ENCODE results near the gene FMN2. TPM values are rescaled to one million over a fixed set of nuclear protein-coding genes. Genes with fewer than 3 reads are reported as not detected.
"Not testable (repeated sequence)": the region's sequence is repeated elsewhere in the genome, so short reads cannot be mapped to it uniquely, and the experiment has no call there.

Gene FMN2
- polyA plus RNA-seq, 10 donors = 0.36 to 1.2 (median 0.75) TPM

DNA sequence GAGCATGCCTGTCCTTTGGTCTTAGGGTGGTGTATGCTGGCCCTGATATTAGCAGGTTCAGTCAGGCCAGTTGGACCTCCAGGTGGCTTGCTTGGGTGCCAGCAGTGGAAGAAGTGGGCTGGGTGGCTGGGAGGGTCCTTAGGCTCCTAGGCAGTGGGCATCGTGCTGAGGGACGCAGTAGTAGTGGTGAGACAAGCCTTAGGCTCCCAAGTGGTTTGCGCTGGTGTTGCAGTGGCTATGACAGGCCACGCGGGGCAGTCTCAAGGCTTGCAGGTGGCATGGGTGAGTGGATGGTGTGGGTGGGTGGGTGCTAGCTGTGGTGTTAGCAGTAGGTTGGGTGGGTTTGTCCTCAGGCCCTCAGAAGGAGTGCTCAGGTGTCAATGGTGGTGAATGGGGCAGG is 162.3 kb downstream of the FMN2 start:
- no peak for DNase-seq

DNA sequence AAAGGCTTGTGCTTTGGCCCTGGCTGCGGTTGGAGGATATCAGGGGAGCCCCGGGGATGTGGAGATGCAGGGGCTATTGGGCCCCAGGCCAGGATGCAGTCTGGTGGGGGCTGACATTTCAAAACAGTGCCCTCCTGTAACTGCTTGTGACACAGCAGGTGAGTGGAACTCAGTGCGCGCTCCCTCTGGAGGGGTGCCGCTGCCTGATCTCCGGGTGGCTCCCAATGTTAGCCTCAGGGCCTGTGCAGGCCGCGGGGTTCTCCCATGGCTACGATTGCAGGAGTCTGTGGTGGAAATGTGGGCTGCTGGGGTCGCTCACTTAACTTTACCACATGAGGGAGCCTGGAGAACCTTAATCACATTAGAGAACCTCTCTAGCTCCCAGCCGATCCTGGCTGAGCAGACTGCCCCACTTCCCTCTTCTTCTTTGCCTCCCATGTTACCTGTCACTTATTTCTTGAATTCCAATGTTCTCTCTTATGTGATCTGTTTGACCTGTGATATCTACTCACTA is 163.2 kb downstream of the FMN2 start:
- DNase-seq = no peak

DNA sequence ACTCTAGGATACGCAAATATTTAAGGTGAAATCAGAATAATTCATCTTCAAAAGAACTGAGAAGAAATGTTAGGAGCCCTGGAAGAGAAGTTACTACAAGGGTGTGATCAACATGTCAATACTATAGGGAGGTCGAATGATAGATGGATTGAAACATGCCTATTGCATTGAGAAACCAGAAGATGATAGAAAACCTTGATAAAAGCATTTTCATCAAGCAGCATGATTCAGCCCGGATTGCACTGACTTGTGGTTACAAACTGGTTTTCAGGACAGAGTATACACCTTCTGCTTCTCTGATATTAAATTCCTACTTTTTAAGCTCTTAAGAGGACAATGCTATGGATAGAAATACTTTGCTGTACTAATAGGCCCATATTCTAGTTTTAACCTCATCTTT is 164.2 kb downstream of the FMN2 start:
- no peak for DNase-seq

DNA sequence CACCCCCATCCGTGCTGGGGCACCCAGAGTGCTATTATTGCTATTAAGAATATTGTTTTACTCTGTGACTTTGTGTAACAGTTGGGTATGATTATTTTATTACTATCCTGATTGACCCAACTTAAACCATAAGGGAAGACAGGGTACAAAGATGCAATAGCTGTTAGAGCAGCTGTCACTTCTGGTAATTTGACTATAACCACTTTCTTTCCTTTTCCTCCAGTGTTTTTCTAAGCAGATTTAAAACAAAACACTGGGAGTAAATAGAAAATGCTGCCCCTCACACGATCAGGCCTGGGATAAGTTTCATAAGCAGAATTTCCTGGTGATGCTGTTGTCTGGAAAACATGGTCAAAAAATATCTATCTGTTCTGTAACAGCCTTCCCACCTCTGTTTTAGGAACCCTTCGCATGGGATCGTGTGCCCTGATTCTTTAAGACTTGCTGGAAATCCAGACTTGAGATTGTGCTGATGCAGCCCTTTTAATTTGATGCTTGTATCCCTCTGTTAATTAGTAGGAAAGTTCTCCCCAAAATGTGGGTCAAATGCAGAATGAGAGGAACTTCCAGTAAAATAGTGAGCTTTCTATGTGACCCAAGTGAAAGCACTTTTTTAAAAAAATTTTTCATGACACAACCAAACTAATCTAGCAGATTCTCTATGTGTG is 165.3 kb downstream of the FMN2 start:
- no peak for DNase-seq

DNA sequence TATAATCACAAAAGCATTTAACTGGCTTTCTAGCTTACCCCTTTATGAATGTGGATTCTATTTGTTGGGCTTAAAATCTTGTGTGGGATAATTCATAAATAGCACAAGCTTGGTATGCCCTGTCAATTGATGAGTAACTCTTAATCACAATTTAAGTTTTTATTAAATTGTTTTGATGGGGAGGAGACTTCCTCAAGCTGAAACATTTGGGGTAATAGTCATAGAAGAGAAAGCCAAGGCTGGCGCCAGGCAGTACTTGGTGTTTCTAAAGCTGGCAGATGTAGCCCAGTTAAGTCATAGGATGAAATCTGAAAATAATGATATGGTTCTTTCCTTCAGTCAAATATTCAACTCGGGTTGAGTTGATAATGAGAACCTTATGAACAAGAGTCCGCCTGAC is 167.2 kb downstream of the FMN2 start:
- DNase-seq = peak in 1 of 3 donors; percentile 94

DNA sequence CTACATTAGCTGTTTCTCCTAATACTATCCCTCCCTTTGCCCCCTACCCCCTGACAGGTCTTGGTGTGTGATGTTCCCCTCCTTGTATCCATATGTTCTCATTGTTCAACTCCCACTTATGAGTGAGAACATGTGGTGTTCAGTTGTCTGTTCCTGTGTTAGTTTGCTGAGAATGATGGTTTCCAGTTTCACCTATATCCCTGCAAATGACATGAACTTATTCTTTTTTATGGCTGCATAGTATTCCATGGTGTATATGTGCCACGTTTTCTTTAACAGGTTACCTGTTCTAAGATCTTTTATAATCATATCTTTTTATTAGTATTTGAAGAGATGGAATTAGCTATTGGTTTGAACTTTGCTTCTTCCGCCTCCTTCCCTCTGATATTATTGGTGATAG is 172.8 kb downstream of the FMN2 start:
- DNase-seq = not testable (repeated sequence)

DNA sequence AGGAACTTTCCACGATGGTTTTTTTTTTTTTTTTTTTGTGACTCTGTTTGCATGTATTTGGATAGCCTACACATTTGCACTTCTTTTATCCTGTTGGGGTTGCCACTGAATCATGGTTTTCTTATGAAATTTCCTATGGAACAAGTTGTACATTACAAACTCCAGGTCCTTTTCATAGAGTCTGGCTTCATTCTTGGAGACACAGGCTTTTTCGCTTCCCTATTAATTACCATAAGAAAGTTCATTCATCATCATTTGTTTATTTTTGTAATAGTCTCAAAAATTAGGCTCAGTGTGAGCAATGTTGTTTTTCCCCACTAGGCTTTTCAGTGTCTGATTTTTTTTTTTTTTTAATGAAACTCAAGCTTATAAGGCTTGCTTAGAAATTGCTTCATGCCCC is 179.4 kb downstream of the FMN2 start:
- DNase-seq = no peak

DNA sequence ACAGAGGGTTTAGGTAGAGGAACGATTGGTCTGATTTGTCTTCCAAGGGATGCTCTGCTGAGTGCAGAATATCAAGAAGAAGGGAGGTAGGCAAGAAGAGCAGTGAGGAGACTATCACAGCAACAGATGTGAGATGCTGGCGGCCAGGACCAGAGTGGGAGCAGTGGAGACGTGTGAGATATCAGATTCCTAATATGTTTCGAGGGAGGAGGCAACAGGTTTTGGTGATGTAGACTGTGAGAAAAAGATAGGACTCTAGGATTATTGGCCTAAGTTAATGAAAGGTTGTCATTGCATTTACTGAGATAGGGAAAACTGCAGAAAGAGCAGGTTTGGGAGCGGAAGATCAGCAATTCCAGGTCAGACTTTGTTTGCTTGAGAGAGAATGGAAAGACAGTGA is 182.9 kb downstream of the FMN2 start:
- no peak for DNase-seq

DNA sequence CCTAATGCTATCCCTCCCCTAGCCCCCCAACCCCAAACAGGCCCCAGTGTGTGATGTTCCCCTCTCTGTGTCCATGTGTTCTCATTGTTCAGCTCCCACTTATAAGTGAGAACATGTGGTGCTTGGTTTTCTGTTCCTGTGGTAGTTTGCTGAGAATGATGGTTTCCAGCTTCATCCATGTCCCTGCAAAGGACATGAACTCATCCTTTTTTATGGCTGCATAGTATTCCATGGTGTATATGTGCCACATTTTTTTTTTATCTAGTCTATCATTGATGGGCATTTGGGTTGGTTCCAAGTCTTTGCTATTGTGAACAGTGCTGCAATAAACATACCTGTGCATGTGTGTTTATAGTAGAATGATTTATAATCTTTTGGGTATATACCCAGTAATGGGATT is 183.5 kb downstream of the FMN2 start:
- DNase-seq = not testable (repeated sequence)

DNA sequence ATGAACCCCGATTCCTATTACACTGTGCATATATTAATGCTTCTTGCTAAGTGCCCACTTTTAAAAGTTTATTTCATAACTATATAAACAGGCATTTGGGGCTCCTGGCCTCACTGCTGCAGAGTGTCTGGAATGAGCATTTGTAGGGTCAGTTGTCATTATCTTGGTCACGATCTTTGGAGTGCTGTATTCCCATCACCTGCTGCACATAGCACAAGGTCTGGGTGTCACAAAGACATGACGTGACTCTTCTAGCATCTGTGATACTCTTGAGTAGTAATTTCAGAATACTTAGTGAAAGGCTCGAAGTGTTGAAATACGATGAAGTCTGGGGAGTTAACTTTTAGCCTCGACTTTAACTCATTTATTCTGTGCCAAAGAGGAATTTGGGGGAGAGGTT is 186.4 kb downstream of the FMN2 start:
- no peak for DNase-seq

DNA sequence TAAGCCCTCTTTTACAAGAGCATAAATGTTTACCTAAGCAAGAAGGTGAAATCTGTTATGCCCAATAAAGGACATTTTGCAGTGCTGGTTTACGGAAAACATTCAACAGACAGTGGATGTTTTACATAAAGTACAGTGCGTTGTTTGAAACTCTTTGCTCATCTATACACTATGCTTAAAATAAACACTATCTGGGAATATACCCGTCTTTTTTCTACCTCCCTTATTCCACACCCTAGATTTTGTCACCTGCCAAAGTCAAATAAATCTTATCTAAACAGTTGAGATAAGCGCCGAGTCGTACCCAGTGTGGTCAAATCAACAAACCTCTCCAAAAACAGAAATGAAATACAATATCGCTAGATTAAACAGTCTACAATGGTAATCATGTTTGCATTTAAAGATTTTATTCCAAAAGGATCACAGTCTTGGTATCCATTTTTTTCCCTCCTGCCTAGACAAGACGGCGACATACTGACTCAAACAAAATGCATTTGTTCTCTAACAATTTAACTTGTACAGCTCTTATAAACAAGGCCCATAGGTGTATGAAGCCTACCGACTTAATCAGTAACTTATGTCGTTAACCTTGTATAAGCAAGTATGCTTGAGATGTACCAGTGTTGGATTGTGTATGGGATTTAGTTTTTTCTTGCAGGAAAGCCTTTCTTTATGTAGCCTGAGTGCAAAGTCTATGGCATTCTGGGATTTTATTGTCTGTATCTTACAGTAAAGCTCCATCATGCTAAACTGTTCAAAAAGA is 189.1 kb downstream of the FMN2 start:
- no peak for DNase-seq

DNA sequence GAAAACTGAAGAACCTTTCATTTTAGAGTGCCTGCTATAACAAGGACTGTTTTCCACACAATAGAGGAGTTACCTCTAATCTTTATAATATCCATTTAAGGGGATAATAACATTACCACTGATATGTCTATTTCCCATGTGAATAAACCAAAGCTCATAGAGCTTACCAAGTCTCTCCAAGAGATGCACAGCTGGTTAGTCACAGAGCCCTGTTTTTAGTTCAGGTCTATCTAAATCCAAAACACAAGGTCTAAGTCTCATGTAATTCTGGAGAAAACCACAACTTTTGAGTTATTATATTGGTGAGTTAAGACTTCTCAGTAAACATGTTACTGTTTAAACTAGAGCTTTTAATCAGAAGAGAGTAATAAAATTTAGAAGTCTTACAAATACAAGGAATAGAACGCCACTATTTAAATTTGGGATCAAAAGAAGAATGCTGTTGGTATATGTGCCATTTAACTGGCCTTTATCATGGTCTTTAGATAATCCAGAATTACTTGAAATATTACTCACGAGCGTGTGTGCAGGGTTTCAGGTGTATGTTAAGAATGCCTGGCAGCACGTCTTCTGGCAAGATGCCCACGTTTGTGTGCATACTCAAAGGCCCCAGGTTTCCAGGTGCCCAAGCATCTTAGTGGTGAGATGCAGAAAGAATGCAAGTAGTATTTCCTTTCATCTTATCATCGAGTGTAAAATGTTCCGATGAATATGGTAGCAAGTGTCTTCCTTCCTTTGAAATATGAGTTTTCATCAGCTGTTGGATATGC is 190.6 kb downstream of the FMN2 start:
- DNase-seq = peak in 1 of 3 donors; percentile 27

DNA sequence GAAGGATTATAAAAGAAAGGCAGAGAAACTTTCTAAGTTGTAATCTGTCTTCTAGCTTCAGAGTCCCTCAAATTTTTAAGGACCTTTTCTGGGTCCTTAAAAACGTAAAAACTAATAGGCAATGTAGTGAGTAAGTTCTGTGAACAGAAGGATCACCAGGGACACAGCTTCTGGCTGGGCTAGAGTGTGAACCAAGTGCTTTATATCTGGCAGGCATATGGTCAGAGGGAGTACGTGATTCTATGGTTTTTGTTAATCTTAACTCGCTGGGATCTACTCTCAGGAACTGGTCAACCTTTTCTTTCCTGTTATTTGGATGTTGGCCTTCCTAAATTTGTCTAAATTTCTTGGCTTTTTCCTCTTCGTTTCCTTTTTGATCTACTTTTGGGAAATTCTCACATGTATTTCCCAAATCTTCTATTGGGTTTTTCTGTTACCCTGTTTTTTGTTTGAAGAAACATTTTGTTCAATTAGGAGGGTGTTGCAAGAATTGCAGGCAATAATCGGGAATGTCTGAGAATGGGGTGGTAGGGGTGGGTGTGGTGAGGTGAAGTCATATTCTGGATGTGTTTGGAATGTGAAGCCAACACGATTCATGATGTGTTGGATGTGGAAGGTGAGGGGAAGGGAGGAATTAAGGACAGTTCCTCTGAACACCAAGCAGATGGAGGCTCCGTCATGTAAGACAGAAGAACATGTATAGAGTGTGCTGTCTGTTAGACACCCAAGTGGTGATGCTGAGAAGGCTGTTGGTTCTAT is 193.2 kb downstream of the FMN2 start:
- DNase-seq = no peak

DNA sequence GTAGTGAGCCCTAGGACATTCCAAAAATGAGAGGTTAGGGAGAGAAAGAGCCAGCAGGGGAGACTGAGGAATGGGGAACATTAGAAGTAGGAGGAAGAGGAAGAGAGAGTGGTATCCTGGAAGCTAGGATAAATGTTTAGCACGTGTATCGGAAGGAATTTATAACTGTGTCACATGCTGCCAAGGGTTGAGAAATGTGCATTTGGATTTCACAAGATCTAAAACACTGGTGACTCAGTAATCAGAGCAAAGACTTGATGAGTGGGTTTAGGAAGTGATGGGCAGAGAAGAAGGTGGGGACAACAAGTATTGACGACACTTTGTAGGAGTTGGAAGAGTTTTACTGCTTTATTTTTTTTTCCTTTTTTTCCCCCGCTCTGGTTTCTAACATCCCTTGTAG is 193.9 kb downstream of the FMN2 start:
- peak in 1 of 3 donors; percentile 74 for DNase-seq

DNA sequence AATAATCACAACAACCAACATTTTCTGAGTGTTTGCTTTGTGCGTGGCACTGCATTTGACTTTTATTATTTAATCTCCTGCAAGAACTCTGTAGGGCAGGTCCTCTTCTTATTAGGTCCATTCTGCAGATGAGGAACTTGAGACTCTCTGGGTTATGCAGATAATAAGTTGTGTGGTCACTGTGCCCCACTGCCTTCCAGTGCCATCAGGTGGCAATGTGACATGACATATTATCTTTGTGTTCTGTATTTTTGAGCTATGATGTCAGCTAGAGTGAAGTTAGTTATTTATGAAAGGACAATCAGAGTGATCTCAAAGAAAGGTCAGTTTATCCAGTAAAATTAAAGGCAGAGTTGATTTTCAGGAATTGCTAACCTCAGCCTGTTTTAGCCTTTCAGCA is 196.0 kb downstream of the FMN2 start:
- no peak for DNase-seq

DNA sequence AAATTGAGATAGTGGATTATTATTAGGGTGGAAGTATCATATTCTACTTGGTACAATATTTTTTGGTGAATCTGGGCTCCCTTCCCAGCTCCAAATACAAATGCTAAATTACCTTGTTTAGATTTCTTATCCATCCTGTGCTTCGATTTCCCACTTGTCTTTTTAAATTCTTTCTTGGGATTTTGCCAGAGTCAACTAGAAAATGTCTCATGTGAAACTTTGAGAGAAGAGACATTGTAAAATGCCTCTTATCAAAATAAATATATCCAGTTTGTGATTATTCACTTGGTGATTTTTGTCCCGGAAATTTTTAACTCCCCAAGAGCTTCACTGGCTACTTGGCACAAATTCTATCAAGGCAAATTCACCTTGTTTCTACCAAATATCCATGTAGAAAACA is 202.0 kb downstream of the FMN2 start:
- no peak for DNase-seq

DNA sequence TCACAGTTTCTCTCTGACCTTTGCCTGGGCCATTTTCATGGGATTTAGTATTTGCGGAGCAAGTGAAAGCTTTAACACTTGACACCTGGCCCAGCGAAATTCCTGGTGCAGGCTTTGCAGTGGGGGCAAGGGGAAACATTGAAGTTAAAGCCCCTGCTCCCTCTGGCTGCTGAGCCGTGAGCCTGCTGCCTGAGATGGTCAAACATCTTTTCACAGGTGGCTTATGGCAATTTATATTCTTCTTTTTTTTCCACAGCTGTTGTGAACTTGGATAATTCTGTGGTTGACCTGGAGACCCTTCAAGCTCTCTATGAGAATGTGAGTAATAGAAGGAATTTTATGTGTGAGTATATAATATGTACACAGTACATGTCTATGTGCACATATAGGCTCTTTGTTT is 202.9 kb downstream of the FMN2 start:
- DNase-seq = no peak

DNA sequence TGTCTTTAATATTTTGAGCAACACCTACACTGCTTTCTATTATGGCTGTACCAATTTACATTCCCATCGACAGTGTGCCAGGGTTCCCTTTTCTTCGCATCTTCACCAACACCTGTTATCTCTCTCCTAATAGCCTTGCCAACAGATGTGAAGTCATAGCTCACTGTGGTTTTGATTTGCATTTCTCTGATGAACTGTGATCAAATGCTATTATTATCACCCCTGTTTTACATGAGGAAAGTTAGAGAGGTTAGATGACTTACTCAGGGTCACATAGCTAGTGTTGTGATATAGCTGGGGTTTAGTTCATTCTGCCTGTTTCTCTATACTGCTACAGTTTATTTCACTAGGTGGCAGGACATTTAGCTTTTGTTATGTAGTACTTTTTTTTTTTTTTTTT is 204.1 kb downstream of the FMN2 start:
- no peak for DNase-seq

DNA sequence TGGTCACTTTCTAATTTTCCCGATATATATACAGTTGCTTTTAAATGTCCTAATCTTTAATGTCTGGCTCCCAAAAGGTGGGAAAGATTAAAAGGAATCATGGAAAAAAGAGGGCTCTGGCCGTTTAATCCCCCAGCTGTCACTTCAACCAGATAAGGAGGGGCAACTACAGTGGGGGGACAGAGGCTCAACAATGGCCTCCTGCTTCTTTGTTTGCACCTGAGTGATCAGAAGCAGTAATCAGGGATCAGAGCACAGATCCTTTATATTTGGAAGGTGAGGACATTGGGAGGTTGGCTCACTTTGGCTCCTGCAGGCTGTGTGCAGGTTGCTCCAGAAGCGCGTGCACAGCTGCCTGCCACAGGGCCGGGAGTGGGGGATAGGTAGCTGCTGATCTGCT is 212.8 kb downstream of the FMN2 start:
- no peak for DNase-seq

DNA sequence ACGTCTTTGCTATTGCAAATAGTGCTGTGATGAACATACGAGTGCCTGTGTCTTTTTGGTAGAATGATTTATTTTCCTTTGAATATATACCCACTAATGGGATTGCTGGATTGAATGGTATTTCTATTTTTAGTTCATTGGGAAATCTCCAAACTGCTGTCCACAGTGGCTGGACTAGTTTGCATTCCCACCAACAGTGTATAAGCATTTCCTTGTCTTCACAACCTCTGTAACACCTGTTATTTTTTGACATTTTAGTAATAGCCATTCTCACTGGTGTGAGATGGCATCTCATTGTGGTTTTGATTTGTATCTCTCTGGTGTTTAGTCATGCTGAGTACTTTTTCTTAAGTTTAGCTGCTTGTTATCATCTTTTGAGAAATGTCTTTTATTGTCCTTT is 215.0 kb downstream of the FMN2 start:
- peak in 1 of 3 donors; percentile 46 for DNase-seq

DNA sequence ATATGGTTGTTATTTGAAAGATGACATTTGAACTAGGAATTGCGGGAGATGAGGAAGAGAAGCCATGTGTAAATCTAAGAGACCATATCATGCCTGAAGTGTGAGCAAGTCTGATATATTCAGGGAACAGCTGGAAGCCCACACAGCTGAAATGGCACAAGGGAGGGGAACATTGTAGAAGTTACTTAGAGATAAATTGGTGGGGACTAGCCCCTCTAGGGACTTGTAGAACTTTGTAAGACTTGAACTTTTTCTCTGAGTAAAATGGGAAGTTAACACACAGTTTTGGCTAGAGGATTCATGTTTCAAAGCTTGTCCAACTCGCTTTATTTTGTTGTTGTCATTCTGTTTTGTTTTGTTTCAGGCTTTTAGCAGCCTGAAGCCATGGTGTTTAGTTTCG is 216.4 kb downstream of the FMN2 start:
- DNase-seq = no peak

DNA sequence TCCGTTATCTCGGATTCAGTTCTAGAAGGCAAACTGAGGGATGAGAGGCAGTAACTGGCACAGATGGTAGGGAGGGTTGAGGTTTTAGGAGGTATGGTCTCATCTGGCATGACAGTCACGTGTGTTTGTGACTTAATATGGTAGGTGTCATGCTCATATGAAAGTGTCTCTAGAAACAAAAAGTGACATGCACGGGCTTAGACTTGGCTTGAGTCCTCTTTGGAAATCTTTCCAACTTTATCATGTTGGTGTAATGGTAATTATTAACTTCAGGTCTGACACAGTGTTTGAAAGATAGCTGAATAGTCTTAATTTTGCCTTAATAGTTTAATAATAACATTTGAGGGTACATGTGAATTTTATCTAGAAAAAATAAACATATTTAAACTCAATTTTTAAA is 218.1 kb downstream of the FMN2 start:
- DNase-seq = no peak

Measured in muscle of back (tissue), 11 donors.